GM06990 (cell line): Measurements from ENCODE around the gene LARGE1.

Source experiments
- DNase-seq: peaks from one replicate; pipeline ENCODE4 v3.0.0-alpha.2; 2011; ENCODE audit not compliant: insufficient read length; ENCODE audit errors: extremely low read depth
- H3K27me3 ChIP-seq: replicated peaks from 2 replicates; pipeline ENCODE4 v1.6.0; 2011; ENCODE audit warnings: low read length; ENCODE audit not compliant: control insufficient read depth, insufficient read depth
- H3K36me3 ChIP-seq: 2 replicates; pipeline ENCODE4 v1.5.1; 2011; ENCODE audit warnings: low read length; ENCODE audit not compliant: control insufficient read depth, insufficient read depth
- H3K4me3 ChIP-seq: replicated peaks from 2 replicates; pipeline ENCODE4 v1.5.1; 2011; ENCODE audit warnings: low read depth, mild to moderate bottlenecking, control low read depth, low read length
- CTCF ChIP-seq: IDR thresholded peaks from 2 replicates; pipeline ENCODE4 v1.5.1; 2011; ENCODE audit warnings: low read length, control low read depth, mild to moderate bottlenecking, inconsistent platforms; ENCODE audit not compliant: insufficient read depth, poor library complexity, severe bottlenecking

The LARGE1 gene

DNA sequence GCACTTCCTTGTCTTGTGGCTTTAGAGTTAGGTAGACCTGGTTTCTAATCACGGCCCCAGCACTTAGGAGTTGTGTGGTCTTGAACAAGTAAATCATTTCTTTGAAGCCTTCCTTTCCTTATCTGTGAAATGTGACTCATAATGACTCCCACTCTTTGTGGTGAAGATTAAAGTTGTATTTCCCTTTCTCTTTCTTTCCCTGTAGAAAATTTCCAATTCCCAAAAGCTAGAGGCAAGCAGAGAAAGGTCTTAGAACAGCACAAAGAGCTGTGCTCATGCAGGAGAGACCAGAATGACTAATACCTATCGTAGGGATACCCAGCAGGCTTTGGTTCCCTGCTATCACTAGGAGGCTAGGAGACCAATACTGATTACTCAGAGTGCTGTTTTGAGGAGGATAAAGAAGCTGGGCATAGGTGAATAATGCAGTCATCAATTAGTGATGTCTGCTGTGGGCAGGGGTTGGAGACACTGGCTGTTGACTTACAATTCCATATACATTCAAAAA lies 591.4 kb downstream of the LARGE1 start:
- no peaks in the 10 kb centered on the region for H3K27me3 ChIP-seq
- no peak for TF ChIP-seq CTCF
- DNase-seq, result no peak

DNA sequence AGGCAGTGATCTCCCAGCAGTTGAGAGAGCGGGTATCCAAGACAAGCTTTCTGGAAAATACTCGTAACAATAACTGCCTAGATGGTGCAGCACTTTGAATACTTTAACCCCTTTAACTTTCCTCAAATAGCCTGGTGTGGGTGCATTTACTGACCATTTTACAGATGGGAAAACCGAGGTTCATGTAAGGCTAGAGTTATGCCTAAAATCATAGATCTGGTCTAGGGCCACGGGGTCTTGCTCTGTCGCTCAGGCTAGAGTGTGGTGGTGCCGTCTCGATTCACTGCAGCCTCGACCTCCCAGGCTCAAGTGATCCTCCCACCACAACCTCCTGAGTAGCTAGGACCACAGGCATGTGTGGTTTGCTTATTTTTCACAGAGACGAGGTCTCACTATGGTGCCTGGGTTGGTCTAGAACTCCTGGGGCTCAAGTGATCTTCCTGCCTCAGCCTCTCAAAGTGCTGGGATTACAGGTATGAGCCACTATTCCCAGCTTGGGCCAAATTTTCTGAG lies 592.9 kb downstream of the LARGE1 start:
- DNase-seq, result no peak
- H3K27me3 ChIP-seq, result no peaks in the 10 kb centered on the region
- no peaks in the 10 kb centered on the region for H3K36me3 ChIP-seq
- TF ChIP-seq CTCF, result no peak
- H3K4me3 ChIP-seq, result no peak overlapping the region

More for the DNA sequence above, 591.4 kb downstream of the LARGE1 start:
- no peaks in the 10 kb centered on the region for H3K36me3 ChIP-seq
- no peak overlapping the region for H3K4me3 ChIP-seq

DNA sequence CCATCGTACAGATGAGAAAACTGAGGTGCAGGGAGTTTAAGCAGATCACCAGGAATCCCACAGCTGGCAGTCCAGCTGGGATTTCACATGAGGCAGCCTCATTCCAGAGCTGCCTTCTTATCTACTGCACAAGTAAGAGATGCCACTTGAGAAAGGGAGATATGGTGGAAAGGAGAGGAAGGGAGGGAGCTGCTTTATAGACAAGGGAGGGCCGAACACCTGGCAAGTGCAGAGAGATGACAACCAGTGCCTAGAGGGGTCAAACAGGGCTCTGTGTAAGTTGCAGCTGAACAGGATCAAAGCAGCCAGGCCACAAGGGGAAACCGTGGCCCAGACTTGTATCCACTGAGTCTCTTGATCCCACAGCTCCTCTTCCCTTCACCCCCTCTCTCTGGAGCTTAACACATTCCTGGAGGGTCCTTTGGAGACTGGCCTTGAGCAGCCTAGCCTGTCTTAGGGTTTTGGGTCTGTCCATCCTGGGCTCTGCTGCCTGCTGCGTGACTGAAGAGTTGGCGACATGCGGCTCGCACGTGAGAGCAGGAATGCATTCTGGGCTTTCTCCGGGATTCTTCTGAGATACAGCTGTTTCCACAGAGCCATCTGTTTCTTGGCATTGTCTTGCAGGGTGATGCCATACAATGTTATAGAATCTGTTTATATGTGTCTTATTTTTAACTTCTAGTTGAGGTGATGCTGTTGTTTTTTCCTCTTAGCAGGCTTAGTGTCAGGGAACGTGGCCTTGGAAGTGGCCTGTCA lies 593.6 kb downstream of the LARGE1 start:
- no peaks in the 10 kb centered on the region for H3K27me3 ChIP-seq
- TF ChIP-seq CTCF, result no peak
- no peaks in the 10 kb centered on the region for H3K36me3 ChIP-seq
- no peak for DNase-seq
- H3K4me3 ChIP-seq, result no peak overlapping the region

- peak; percentile 72 for DNase-seq
- Histone ChIP-seq H3K36me3 (no peaks in the 10 kb centered on the region), H3K4me3 (no peak overlapping the region), H3K27me3 (no peaks in the 10 kb centered on the region)
- no peak for TF ChIP-seq CTCF
These were observed 594.9 kb downstream of the LARGE1 start for GRCh38 chr22:33325232-33326004.

DNA sequence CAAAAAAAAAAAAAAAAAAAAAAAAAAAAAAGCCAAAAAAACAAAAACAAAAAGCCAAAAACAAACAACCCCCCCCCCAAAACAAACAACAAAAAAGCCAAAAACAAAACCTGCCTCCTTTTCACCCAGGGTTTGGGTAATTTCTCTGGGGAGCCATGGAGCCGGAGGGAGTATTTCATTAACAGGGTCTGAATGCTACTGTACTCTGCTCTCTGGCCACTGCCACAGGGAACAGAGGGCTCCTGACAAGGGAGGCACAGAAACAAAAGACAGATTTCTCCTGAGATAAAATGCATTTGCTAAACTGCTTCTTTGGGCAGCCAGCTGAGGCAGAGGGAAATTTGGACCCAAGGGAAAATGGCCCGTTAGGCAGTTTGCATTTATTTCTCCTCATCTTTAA lies 596.0 kb downstream of the LARGE1 start:
- no peaks in the 10 kb centered on the region for H3K36me3 ChIP-seq
- H3K4me3 ChIP-seq, result no peak overlapping the region
- no peaks in the 10 kb centered on the region for H3K27me3 ChIP-seq
- no peak for DNase-seq
- TF ChIP-seq CTCF, result no peak
